Keratinocyte (primary cell): ENCODE measurements around the gene SULF2. TPM values are rescaled to one million over a fixed set of nuclear protein-coding genes. Genes with fewer than 3 reads are reported as not detected.

Experiments used
- DNase-seq: peaks from one replicate; pipeline ENCODE4 v3.0.0-alpha.2; 2011; ENCODE audit warnings: low read depth, missing footprints, low spot score
- FAIRE-seq: peaks from 2 replicates; lab custom pipeline; 2011; peaks lifted over from hg19 to GRCh38; lab: Jason Lieb, UNC
- H2AFZ ChIP-seq: 2 replicates; pipeline ENCODE4 v1.6.0; 2012; ENCODE audit warnings: low read length, control low read depth, inconsistent platforms; ENCODE audit not compliant: control insufficient read depth
- H3K27ac ChIP-seq: 2 replicates; pipeline ENCODE4 v1.5.1; 2011; ENCODE audit warnings: low read length; ENCODE audit not compliant: control insufficient read depth, insufficient read depth
- H3K27me3 ChIP-seq: 3 replicates; pipeline ENCODE4 v1.6.0; 2011; ENCODE audit warnings: low read length; ENCODE audit not compliant: control insufficient read depth, insufficient read depth; ENCODE audit errors: extremely low read depth
- H3K36me3 ChIP-seq, 2 experiments: 2 replicates in 1 of 2; 3 replicates in 1 of 2; pipeline ENCODE4 v1.5.1; 2011; ENCODE audit warnings: low read length in 2 of 2, mild to moderate bottlenecking in 1 of 2; ENCODE audit not compliant: control insufficient read depth in 2 of 2, insufficient read depth in 2 of 2; ENCODE audit errors: extremely low read depth in 1 of 2
- H3K4me1 ChIP-seq: 3 replicates; pipeline ENCODE4 v1.5.1; 2011; ENCODE audit warnings: low read length; ENCODE audit not compliant: control insufficient read depth, insufficient read depth; ENCODE audit errors: extremely low read depth
- H3K4me2 ChIP-seq: 3 replicates; pipeline ENCODE4 v1.6.0; 2011; ENCODE audit warnings: low read depth, low read length; ENCODE audit not compliant: control insufficient read depth, insufficient read depth; ENCODE audit errors: extremely low read depth
- H3K4me3 ChIP-seq, 3 experiments: fragments of 200-600 bp in 1 of 3; sonication (generic) in 1 of 3; 2 replicates in 2 of 3; 3 replicates in 1 of 3; pipeline ENCODE4 v1.5.1; 2011 to 2016; ENCODE audit warnings: low read length in 3 of 3, mild to moderate bottlenecking in 3 of 3, control low read depth in 2 of 3, inconsistent platforms in 1 of 3, low read depth in 1 of 3, mixed read lengths in 1 of 3, mixed run types in 1 of 3, moderate library complexity in 1 of 3; ENCODE audit not compliant: control insufficient read depth in 2 of 3, insufficient read depth in 2 of 3; ENCODE audit errors: extremely low read depth in 1 of 3
- H3K79me2 ChIP-seq: 2 replicates; pipeline ENCODE4 v1.6.0; 2012; ENCODE audit warnings: low read length; ENCODE audit not compliant: control insufficient read depth, insufficient read depth
- H3K9ac ChIP-seq: 3 replicates; pipeline ENCODE4 v1.6.0; 2011; ENCODE audit warnings: low read length; ENCODE audit not compliant: control insufficient read depth, insufficient read depth; ENCODE audit errors: extremely low read depth
- H3K9me1 ChIP-seq: 3 replicates; pipeline ENCODE4 v1.6.0; 2011; ENCODE audit warnings: low read length; ENCODE audit not compliant: control insufficient read depth, insufficient read depth; ENCODE audit errors: extremely low read depth
- H3K9me3 ChIP-seq: 2 replicates; pipeline ENCODE4 v1.5.1; 2012; ENCODE audit warnings: low read depth, low read length; ENCODE audit not compliant: control insufficient read depth
- H4K20me1 ChIP-seq: 3 replicates; pipeline ENCODE4 v1.6.0; 2011; ENCODE audit warnings: low read length; ENCODE audit not compliant: control insufficient read depth, insufficient read depth; ENCODE audit errors: extremely low read depth
- CTCF ChIP-seq, 3 experiments: IDR thresholded peaks in 1 of 3; conservative IDR thresholded peaks in 1 of 3; optimal IDR thresholded peaks in 1 of 3; 2 replicates in 2 of 3; 3 replicates in 1 of 3; pipeline versions ENCODE3 to v1.5.1; 2011; ENCODE audit warnings: low read length in 3 of 3, mild to moderate bottlenecking in 3 of 3, moderate library complexity in 2 of 3, control low read depth in 1 of 3, inconsistent platforms in 1 of 3; ENCODE audit not compliant: insufficient read depth in 2 of 3; ENCODE audit errors: extremely low read depth in 1 of 3
- EZH2 ChIP-seq: IDR thresholded peaks from one replicate; pipeline ENCODE4 v1.6.1; 2012; ENCODE audit warnings: inconsistent platforms, mild to moderate bottlenecking, low read length, moderate library complexity
- dilution Hi-C: fragments of 300-500 bp; cut with MboI; formaldehyde crosslinking; loops from one replicate; pipeline ENCODE4 v1.7.0; 2020; ENCODE audit warnings: low sequenced_read_pairs; ENCODE audit not compliant: extremely low pct_ligation_motif_present
- polyA plus RNA-seq, 5 experiments: library from polyadenylated mRNA; depleted of rRNA in 3 of 5; stranded (reverse) in 3 of 5; stranded (forward) in 1 of 5; unstranded in 1 of 5; fragments of >200 nt; gene quantifications; 1 replicate in 1 of 5; 2 replicates in 3 of 5; 3 replicates in 1 of 5; pipeline versions ENCODE4 v1.2.1 to v1.2.3, GENCODE V29; 2011 to 2012; ENCODE audit warnings: missing spikeins in 2 of 5, low read depth in 1 of 5, low replicate concordance in 1 of 5

SULF2 gene
- polyA plus RNA-seq, 1 donor (not counting 4 experiments of a cell fraction or from before 2014, with no cell fraction given), result 64.4 TPM

GRCh38 chr20:47815866-47816265 lies 30.6 kb upstream of the SULF2 start:
- no peak overlapping the region for H3K4me3 ChIP-seq
- H3K9ac ChIP-seq, result no peak overlapping the region
- peaks cover 3% of the 10 kb centered on the region for H3K9me3 ChIP-seq
- no peaks in the 10 kb centered on the region for H4K20me1 ChIP-seq
- FAIRE-seq (no peak), DNase-seq (no peak)
- H3K4me1 ChIP-seq, result peaks cover 28% of the 10 kb centered on the region
- H3K9me1 ChIP-seq, result no peaks in the 10 kb centered on the region
- TF ChIP-seq EZH2 (no peak), CTCF (optimal IDR thresholded peaks at IDR 0.05 in 1 of 3, IDR thresholded peaks at IDR 0.05 in 1 of 3, conservative IDR thresholded peaks at IDR 0.05 in 1 of 3; ENCODE audit: extremely low read depth in 1 of 3, insufficient read depth in 2 of 3, low read length in 3 of 3) (no peak)
- dilution Hi-C loops, result no loop called here
- H3K27ac ChIP-seq, result no peak overlapping the region
- H2AFZ ChIP-seq, result no peak overlapping the region
- no peak overlapping the region for H3K4me2 ChIP-seq
- H3K79me2 ChIP-seq, result no peaks in the 10 kb centered on the region
- H3K27me3 ChIP-seq, result no peaks in the 10 kb centered on the region
- H3K36me3 ChIP-seq, result no peaks in the 10 kb centered on the region

- H3K4me3 ChIP-seq, result no peak overlapping the region
- FAIRE-seq (no peak), DNase-seq (no peak)
- no peaks in the 10 kb centered on the region for H3K36me3 ChIP-seq
- no peaks in the 10 kb centered on the region for H3K79me2 ChIP-seq
- H3K9ac ChIP-seq, result no peak overlapping the region
- dilution Hi-C loops, result no loop called here
- H2AFZ ChIP-seq, result no peak overlapping the region
- peaks cover 3% of the 10 kb centered on the region for H3K9me3 ChIP-seq
- no peaks in the 10 kb centered on the region for H3K27me3 ChIP-seq
- peaks cover 31% of the 10 kb centered on the region for H3K4me1 ChIP-seq
- TF ChIP-seq CTCF (optimal IDR thresholded peaks at IDR 0.05 in 1 of 3, IDR thresholded peaks at IDR 0.05 in 1 of 3, conservative IDR thresholded peaks at IDR 0.05 in 1 of 3; ENCODE audit: extremely low read depth in 1 of 3, insufficient read depth in 2 of 3, low read length in 3 of 3) (no peak), EZH2 (no peak)
- H4K20me1 ChIP-seq, result no peaks in the 10 kb centered on the region
- no peak overlapping the region for H3K27ac ChIP-seq
- no peaks in the 10 kb centered on the region for H3K9me1 ChIP-seq
- no peak overlapping the region for H3K4me2 ChIP-seq
Measured at GRCh38 chr20:47815416-47815806, 30.1 kb upstream of the SULF2 start.
